Measurements from ENCODE around the gene FAM120A.

Gene FAM120A

GRCh38 chr9:93578844-93579243, 127.4 kb downstream of the FAM120A start:
- no peak for DNase-seq (ENCODE audit: extremely low spot score)
- TF ChIP-seq, protein P1, sequence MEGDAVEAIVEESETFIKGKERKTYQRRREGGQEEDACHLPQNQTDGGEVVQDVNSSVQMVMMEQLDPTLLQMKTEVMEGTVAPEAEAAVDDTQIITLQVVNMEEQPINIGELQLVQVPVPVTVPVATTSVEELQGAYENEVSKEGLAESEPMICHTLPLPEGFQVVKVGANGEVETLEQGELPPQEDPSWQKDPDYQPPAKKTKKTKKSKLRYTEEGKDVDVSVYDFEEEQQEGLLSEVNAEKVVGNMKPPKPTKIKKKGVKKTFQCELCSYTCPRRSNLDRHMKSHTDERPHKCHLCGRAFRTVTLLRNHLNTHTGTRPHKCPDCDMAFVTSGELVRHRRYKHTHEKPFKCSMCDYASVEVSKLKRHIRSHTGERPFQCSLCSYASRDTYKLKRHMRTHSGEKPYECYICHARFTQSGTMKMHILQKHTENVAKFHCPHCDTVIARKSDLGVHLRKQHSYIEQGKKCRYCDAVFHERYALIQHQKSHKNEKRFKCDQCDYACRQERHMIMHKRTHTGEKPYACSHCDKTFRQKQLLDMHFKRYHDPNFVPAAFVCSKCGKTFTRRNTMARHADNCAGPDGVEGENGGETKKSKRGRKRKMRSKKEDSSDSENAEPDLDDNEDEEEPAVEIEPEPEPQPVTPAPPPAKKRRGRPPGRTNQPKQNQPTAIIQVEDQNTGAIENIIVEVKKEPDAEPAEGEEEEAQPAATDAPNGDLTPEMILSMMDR (IDR thresholded peaks at IDR 0.05; ENCODE audit: control extremely low read depth, extremely low read depth, low read depth, missing control alignments): no peak
- POLR2A ChIA-PET: no interaction called here
- CTCF ChIA-PET: interaction anchor here (0.9 to 1.3 kb wide), 2 partner anchors 9 to 12 kb away, joined by 3 to 8 read pairs; no protein-coding TSS in a partner anchor

DNA sequence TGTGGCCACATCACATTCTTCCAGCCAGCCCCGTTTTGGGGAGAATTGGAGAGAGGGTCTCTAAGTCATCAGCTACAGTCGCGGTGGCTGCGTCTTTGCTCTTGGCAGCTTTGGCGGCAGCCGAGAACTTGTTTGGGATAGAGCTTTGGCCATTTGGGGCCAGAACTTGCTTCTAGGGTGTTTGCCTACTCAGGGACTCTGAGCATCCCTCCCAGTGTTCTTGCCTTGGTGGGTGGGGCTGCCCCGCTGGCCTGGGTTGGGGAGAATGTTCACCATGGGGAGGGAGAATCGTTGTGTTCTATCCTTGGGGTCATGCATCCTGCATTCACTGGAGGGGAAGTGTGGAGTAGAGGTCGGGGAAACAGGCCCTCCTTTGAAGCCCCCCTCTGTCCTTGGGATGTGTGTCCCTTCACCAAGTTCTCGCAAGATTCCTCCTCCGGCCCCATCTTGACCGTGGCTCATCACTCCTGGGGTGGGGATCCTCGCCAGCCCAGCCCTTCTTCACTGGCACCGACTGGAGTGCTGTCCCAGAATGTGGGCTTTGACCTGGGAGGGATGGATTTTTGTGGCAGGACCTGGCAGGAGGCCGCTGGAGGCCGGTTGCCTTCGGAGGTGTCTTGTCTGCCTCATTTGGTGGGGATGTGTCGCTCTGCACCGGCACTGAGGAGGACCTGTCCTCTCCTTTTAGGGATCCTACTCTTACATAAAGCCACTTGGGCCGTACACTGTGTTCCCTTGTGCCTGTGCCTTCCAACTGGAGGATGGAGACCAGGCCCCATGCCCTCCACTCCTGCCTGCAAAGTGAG, 128.4 kb downstream of the FAM120A start:
- CTCF ChIA-PET: interaction anchor here (1.0 kb wide), 1 partner anchor 14 kb away, joined by 3 read pairs; no protein-coding TSS in a partner anchor
- POLR2A ChIA-PET: no interaction called here
- no peak for DNase-seq (ENCODE audit: extremely low spot score)
- TF ChIP-seq, protein P1 (IDR thresholded peaks at IDR 0.05; ENCODE audit: control extremely low read depth, extremely low read depth, low read depth, missing control alignments): no peak

DNA sequence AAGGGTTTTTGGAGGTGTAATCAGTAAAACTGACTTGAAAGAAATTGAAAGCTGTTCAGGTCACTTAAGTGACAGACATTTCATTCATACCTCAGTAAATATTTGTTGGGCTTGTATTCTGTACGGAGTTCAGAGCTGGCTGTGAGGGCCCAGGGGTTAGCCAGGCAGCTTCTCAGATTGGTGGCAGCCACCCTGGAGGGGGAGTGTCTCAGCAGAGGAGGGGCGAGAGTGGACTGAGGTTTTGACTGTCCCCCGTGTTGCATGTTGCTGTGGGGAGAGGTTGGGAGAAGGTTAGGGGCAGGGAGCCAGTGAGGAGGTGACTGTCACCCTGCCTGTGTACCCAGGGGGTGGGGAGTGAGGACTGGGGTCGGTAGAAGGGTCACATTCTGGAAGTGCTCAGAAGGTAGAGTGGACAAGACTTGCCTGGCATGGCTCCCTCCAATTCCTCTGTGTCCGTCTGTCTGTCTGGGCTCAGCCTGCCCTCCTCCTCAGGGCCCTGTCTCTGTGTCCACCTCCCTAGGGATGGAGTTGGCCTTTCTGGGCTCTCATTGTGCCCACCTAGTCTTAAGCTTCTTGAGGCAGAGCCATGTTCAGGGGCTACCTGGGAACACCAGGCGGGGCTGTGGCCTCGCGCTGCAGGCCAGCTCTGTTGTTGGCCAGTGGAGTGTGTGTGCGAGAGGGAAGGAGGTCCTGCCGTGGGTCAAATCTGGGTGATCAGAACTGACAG, 129.3 kb downstream of the FAM120A start:
- CTCF ChIA-PET: interaction anchor here (1.0 to 3.7 kb wide), 2 partner anchors 14 to 15 kb away, joined by 3 to 20 read pairs; no protein-coding TSS in a partner anchor
- POLR2A ChIA-PET: no interaction called here
- TF ChIP-seq, protein P1 (IDR thresholded peaks at IDR 0.05; ENCODE audit: control extremely low read depth, extremely low read depth, low read depth, missing control alignments): no peak
- DNase-seq (ENCODE audit: extremely low spot score): no peak

DNA sequence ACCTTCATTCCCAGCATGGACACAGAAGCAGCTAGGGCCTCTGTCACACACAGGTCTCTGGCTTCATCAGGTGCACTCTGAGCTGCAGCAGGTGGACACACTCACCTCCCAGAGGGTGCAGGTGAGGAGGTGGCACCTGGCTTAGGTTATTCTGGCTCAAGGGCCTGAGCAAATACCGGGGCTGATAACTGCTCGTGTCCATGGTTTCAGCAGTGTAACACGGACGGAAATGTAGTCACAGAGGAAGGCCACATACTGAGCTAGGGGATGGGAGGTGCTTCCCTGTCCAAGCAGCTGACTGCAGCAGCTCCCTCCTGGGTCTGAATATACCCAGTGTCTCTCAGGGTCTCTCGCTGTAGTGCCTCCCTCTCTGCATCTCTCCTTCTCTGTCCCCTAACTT, 130.6 kb downstream of the FAM120A start:
- TF ChIP-seq, protein P1 (IDR thresholded peaks at IDR 0.05; ENCODE audit: control extremely low read depth, extremely low read depth, low read depth, missing control alignments): no peak
- POLR2A ChIA-PET: no interaction called here
- CTCF ChIA-PET: interaction anchor here (1.3 to 3.7 kb wide), 2 partner anchors 11 to 16 kb away, joined by 3 to 20 read pairs; no protein-coding TSS in a partner anchor
- DNase-seq (ENCODE audit: extremely low spot score): no peak

GRCh38 chr9:93582550-93582949, 131.1 kb downstream of the FAM120A start:
- POLR2A ChIA-PET: no interaction called here
- TF ChIP-seq, protein P1 (IDR thresholded peaks at IDR 0.05; ENCODE audit: control extremely low read depth, extremely low read depth, low read depth, missing control alignments): no peak
- CTCF ChIA-PET: interaction anchor here (1.3 to 3.7 kb wide), 2 partner anchors 10 to 16 kb away, joined by 3 to 20 read pairs; no protein-coding TSS in a partner anchor
- DNase-seq (ENCODE audit: extremely low spot score): no peak

DNA sequence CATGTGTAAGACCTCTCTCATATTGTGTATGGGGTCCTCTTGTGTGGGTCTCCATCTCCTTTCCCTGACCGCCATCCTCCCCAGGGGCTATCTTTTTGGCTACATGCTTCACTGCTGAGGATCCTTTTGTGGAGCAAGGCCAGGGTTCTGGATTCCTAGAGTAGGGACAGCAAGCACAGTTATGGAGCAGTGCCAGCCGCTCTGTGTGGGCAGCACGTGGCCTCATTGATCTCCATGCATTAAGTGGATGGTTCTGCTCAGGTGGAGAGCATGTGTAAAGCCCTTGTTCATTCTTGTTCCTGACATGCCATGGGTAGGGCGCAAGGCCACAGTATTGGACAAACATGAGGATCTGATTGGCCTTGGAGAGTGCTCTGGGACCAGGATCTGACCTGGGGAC, 133.8 kb downstream of the FAM120A start:
- CTCF ChIA-PET: interaction anchor here (0.6 to 1.6 kb wide), 2 partner anchors 19 to 26 kb away, joined by 3 to 6 read pairs; no protein-coding TSS in a partner anchor
- TF ChIP-seq, protein P1 (IDR thresholded peaks at IDR 0.05; ENCODE audit: control extremely low read depth, extremely low read depth, low read depth, missing control alignments): no peak
- POLR2A ChIA-PET: no interaction called here
- DNase-seq (ENCODE audit: extremely low spot score): no peak

Data from GM10248 (cell line).